Progenitor cell of endocrine pancreas (in vitro differentiated cells): Measurements from ENCODE around the gene RASA3. TPM values are rescaled to one million over a fixed set of nuclear protein-coding genes. Genes with fewer than 3 reads are reported as not detected.

Experiments
- DNase-seq: peaks from one replicate; pipeline ENCODE4 v3.0.0; 2021; ENCODE audit warnings: low spot score; ENCODE audit not compliant: unreplicated experiment
- H3K27ac Mint-ChIP-seq: 2 replicates; pipeline ENCODE4 v1.8.0; 2021; ENCODE audit warnings: mild to moderate bottlenecking, moderate library complexity, mixed read lengths
- H3K27me3 Mint-ChIP-seq: 2 replicates; pipeline ENCODE4 v1.8.0; 2021; ENCODE audit warnings: mixed read lengths
- H3K36me3 Mint-ChIP-seq: 2 replicates; pipeline ENCODE4 v1.8.0; 2022; ENCODE audit warnings: mixed read lengths; ENCODE audit not compliant: insufficient read depth
- H3K4me1 Mint-ChIP-seq: 2 replicates; pipeline ENCODE4 v1.8.0; 2021; ENCODE audit warnings: low read depth, mixed read lengths
- H3K4me3 Mint-ChIP-seq: 2 replicates; pipeline ENCODE4 v1.8.0; 2021; ENCODE audit warnings: low read depth, mild to moderate bottlenecking, moderate library complexity, mixed read lengths
- H3K9me3 Mint-ChIP-seq: 2 replicates; pipeline ENCODE4 v1.8.0; 2021; ENCODE audit warnings: low read depth, mixed read lengths
- total RNA-seq: library from RNA; stranded (reverse); gene quantifications from 2 replicates; pipeline ENCODE4 v1.2.1, GENCODE V29; 2021
- TF ChIP-seq, protein P1 (sequence below): fragments of 200-600 bp; sonication (generic); IDR thresholded peaks from one replicate; pipeline ENCODE4 v1.5.0; 2021; ENCODE audit warnings: antibody characterized with exemption, mild to moderate bottlenecking; ENCODE audit not compliant: unreplicated experiment

The RASA3 gene
- total RNA-seq, 1 donor from 2014 or later: 6.3 TPM

DNA sequence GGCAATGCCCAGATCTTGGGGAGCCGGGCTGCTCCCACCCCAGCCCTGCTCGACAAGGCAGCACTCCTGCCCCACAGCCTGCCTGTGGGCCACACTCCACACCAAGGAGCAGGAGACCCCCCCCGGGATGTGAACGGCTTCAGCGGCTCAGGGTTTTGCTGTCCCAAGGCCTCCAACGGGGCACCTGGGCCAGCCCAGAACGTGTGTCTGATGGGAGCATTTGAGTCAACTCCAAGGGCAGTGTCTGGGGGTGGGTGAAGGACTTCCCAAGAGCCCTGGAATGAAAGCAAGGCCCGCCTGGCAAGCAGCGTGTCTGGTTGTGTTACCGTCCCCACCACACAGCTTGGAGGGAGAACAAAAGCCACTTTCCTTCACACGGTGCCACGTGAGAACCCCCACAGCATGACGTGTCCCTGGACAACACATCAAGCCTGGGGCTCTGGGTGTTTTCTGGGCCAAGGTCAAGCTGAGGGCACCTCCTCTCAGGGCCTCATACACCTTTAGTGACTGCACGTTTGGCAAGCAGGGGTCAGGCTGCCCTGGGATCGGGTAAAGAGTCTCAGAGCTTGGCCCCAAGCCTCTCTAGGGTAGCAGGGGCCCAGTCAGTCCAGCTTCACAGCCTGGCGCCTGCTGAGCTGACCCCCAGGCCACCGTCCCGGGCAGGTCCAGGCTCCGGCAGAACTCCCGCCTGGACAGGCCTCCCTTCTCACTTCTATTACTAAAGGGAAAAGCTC is 164.5 kb downstream of the RASA3 start:
- H3K36me3 Mint-ChIP-seq: no peaks in the 10 kb centered on the region
- H3K9me3 Mint-ChIP-seq: no peaks in the 10 kb centered on the region
- TF ChIP-seq, protein P1, sequence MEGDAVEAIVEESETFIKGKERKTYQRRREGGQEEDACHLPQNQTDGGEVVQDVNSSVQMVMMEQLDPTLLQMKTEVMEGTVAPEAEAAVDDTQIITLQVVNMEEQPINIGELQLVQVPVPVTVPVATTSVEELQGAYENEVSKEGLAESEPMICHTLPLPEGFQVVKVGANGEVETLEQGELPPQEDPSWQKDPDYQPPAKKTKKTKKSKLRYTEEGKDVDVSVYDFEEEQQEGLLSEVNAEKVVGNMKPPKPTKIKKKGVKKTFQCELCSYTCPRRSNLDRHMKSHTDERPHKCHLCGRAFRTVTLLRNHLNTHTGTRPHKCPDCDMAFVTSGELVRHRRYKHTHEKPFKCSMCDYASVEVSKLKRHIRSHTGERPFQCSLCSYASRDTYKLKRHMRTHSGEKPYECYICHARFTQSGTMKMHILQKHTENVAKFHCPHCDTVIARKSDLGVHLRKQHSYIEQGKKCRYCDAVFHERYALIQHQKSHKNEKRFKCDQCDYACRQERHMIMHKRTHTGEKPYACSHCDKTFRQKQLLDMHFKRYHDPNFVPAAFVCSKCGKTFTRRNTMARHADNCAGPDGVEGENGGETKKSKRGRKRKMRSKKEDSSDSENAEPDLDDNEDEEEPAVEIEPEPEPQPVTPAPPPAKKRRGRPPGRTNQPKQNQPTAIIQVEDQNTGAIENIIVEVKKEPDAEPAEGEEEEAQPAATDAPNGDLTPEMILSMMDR: no peak
- H3K4me1 Mint-ChIP-seq: no peaks in the 10 kb centered on the region
- no peak overlapping the region for H3K27ac Mint-ChIP-seq
- no peak for DNase-seq
- H3K27me3 Mint-ChIP-seq: no peaks in the 10 kb centered on the region
- H3K4me3 Mint-ChIP-seq: no peak overlapping the region

DNA sequence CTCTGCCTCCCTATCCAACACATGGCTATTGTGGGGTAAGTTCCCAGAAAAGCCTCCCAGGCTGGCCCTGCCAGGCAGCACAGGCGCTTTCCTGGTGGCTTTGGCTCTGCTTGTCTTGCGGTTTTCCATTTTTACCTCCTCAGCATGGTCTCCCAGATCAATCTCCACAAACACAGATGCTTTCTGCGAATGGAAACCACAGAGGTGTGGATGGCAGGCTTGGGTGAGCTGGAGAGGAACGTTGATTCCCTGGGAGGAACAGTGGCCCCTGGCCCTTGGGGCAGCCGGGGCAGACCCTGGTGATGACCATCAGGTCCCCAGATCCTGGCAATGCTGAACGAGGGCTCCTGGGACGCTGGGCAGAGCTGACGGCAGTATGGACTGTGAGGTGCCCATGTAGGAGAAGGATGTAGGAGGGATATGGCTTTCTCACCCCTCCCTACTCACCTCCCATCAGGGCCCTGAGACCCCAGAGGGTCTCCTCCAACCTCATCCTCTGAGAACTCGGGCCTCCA is 165.2 kb downstream of the RASA3 start:
- H3K27me3 Mint-ChIP-seq: no peaks in the 10 kb centered on the region
- TF ChIP-seq, protein P1: no peak
- DNase-seq: no peak
- no peaks in the 10 kb centered on the region for H3K9me3 Mint-ChIP-seq
- H3K4me1 Mint-ChIP-seq: no peaks in the 10 kb centered on the region
- no peaks in the 10 kb centered on the region for H3K36me3 Mint-ChIP-seq
- no peak overlapping the region for H3K27ac Mint-ChIP-seq
- no peak overlapping the region for H3K4me3 Mint-ChIP-seq

DNA sequence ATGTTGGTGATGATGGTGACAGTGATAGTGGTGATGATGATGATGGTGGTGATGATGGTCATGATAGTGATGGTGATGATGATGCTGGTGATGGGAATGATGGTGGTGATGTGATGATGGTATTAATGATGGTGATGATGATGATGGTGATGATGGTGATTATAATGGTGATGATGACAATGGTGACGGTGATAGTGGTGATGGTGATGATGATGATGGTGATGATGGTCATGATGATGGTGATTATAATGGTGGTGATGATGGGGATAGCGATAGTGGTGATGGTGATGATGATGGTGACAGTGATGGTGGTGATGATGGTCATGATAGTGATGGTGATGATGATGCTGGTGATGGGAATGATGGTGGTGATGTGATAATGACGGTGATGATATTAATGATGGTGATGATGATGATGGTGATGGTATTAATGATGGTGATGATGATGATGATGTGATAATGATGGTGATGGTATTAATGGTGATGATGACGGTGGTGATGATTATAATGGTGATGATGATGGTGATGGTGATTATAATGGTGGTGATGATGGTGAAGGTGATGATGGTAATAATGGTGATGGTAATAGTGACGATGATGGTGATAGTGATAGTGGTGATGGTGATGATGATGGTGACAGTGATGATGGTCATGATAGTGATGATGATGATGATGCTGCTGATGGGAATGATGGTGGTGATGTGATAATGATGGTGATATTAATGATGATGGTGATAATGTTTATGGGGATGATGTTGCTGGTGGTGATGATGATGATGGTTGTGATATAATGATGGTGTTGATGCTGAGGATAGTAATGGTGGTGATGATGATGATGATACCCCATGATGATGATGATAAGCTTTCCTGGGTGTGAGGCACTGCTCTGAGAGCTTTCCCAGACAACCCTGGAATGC is 166.2 kb downstream of the RASA3 start:
- Mint-ChIP-seq H3K4me3 (no peak overlapping the region), H3K27ac (no peak overlapping the region), H3K36me3 (no peaks in the 10 kb centered on the region), H3K9me3 (peaks cover 5% of the 10 kb centered on the region), H3K4me1 (no peaks in the 10 kb centered on the region), H3K27me3 (no peaks in the 10 kb centered on the region)
- TF ChIP-seq, protein P1: no peak
- DNase-seq: no peak

DNA sequence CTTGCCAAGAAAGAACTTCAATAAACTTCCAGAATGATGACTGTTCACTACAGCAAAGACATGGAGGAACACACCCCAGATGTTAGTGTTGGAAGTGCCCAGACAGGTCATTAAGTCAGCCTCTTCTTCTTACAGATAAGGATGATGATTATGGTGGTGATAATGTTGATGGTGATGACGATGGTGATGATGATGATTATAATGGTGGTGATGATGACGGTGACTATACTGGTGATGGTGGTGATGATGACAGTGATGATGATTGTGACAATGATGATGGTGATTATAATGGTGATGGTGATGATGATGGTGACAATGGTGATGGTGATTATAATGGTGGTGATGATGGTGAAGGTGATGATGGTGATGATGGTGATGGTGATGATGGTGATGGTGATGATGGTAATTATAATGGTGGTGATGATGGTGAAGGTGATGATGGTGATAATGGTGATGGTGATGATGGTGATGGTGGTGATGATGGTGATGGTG is 167.0 kb downstream of the RASA3 start:
- Mint-ChIP-seq H3K27me3 (no peaks in the 10 kb centered on the region), H3K36me3 (no peaks in the 10 kb centered on the region), H3K4me1 (no peaks in the 10 kb centered on the region), H3K9me3 (peaks cover 7% of the 10 kb centered on the region), H3K27ac (no peak overlapping the region), H3K4me3 (no peak overlapping the region)
- DNase-seq: no peak
- TF ChIP-seq, protein P1: no peak

DNA sequence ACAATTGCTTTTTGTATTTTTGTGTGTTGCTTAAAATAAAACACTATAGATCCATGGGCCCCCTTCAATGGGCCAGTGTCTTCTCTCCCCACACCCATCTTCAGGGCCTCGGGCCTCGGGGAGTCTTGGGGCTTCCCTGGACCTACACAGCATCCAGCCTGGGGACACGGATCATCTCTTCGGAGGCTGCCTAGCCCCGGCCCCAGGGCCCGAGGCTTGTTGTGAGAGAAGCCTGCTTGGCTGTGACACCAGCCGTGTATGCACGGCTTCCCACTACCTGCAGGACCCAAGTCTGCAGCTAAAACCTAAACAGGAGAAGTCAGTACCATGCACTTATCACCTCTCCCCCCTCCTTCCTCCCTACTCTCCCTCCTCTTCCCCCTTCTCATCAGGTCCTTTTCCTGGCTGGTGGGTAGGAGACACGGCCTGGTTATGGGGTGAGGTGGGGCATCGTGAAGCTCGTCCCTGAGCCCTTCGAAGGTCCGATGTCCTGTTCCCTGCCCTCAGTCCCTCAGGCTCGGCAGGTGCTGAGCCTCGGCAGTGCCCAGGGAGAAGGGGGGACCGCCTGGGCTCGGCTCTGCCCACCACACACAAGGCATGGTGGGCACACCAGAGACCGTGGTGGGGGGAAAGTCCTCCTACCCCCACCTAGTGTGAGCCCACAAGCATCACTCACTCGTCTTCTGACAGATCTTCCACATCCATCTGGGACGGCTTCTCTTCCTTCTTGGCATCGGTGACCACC is 168.0 kb downstream of the RASA3 start:
- H3K9me3 Mint-ChIP-seq: peaks cover 14% of the 10 kb centered on the region
- no peaks in the 10 kb centered on the region for H3K36me3 Mint-ChIP-seq
- DNase-seq: no peak
- TF ChIP-seq, protein P1: no peak
- no peaks in the 10 kb centered on the region for H3K4me1 Mint-ChIP-seq
- no peaks in the 10 kb centered on the region for H3K27me3 Mint-ChIP-seq
- no peak overlapping the region for H3K27ac Mint-ChIP-seq
- no peak overlapping the region for H3K4me3 Mint-ChIP-seq
